Sigmoid colon (tissue), 7 donors: ENCODE data around the gene PRUNE1. TPM values are rescaled to one million over a fixed set of nuclear protein-coding genes. Genes with fewer than 3 reads are reported as not detected.

Experiments
- DNase-seq: peaks from one replicate; pipeline ENCODE4 v3.0.0-alpha.2; 2019
- H3K27ac ChIP-seq, 4 donors: fragments of 200-600 bp; sonication (generic); one replicate each; pipeline ENCODE4 v1.5.1; 2016 to 2019; ENCODE audit warnings: mild to moderate bottlenecking in 1 of 4
- H3K27me3 ChIP-seq, 3 donors: fragments of 200-600 bp; sonication (generic); one replicate each; pipeline ENCODE4 v1.5.1; 2019; ENCODE audit warnings: mild to moderate bottlenecking in 1 of 3
- H3K36me3 ChIP-seq, 4 donors: fragments of 200-600 bp; sonication (generic); one replicate each; pipeline ENCODE4 v1.5.1; 2016 to 2019
- H3K4me1 ChIP-seq, 4 donors: fragments of 200-600 bp; sonication (generic); one replicate each; pipeline ENCODE4 v1.5.1; 2017 to 2019
- H3K4me3 ChIP-seq, 4 donors: fragments of 200-600 bp; sonication (generic); one replicate each; pipeline ENCODE4 v1.5.1; 2017 to 2019; ENCODE audit warnings: mild to moderate bottlenecking in 2 of 4, moderate library complexity in 1 of 4
- H3K9me3 ChIP-seq, 4 donors: fragments of 200-600 bp in 3 of 4; sonication (generic) in 3 of 4; one replicate each; pipeline versions ENCODE4 v1.5.1 to v1.6.1; 2013 to 2019
- EP300 ChIP-seq, 4 donors: sonication (generic); formaldehyde crosslinking; IDR thresholded peaks; one replicate each; pipeline ENCODE4 v1.6.1; 2017; ENCODE audit warnings: antibody characterized with exemption in 4 of 4
- POLR2A ChIP-seq, 2 donors: fragments of 450-650 bp; IDR thresholded peaks; one replicate each; pipeline ENCODE4 v1.6.1; 2016; ENCODE audit warnings: antibody characterized with exemption in 2 of 2, mild to moderate bottlenecking in 2 of 2, moderate library complexity in 2 of 2
- POLR2AphosphoS5 ChIP-seq, 4 donors: sonication (generic); formaldehyde crosslinking; IDR thresholded peaks; one replicate each; pipeline ENCODE4 v1.6.1; 2017; ENCODE audit warnings: antibody characterized with exemption in 4 of 4
- WGBS, 2 donors: extraction: QIAGEN DNeasy Blood & Tissue Kit; methylation state at CpG; one replicate each; pipeline ENCODE4 v1.1.7; 2013; 5-methylcytosine and 5-hydroxymethylcytosine counted together
- intact Hi-C: fragments of 100-400 bp; cut with DNase I; formaldehyde crosslinking; loops from one replicate; pipeline ENCODE4 v1.15.1; 2023
- polyA plus RNA-seq, 3 donors: library from polyadenylated mRNA; stranded (reverse); fragments of 200-250 nt; gene quantifications; one replicate each; pipeline ENCODE4 v1.2.3, GENCODE V29; 2013
- total RNA-seq, 4 donors: library from RNA; depleted of rRNA; stranded (reverse); fragments of >200 nt; gene quantifications; one replicate each; pipeline ENCODE4 v1.1.0, GENCODE V29; 2016
- TF ChIP-seq, protein P1 (sequence below), 4 experiments: fragments of 450-650 bp in 3 of 4; fragments of 200-600 bp in 1 of 4; IDR thresholded peaks; one replicate each; pipeline ENCODE4 v1.5.1; 2016 to 2019; ENCODE audit warnings: antibody characterized with exemption in 4 of 4, mild to moderate bottlenecking in 3 of 4, moderate library complexity in 2 of 4
- donor health status: healthy with polysubstance abuse.
- donor health status: Bipolar disorder and iron deficiency.
- donor health status: healthy.

Gene PRUNE1
- total and polyA plus RNA-seq, 7 donors, result 15.5 to 33.9 (median 18.7) TPM

GRCh38 chr1:150969626-150970025, 38.6 kb upstream of the PRUNE1 start:
- 81 to 90% methylated on average over 3 of the region's 3 CpGs for WGBS, 2 donors
- Histone ChIP-seq H3K4me3 (no peak overlapping the region), H3K9me3 (no peaks in the 10 kb centered on the region), H3K36me3 (peaks cover 33 to 45% (median 42%) of the 10 kb centered on the region in 4 donors), H3K4me1 (peaks cover 0 to 47% (median 42%) of the 10 kb centered on the region in 4 donors), H3K27ac (peak overlapping the region in 1 of 4 donors; percentile 8), H3K27me3 (no peaks in the 10 kb centered on the region)
- intact Hi-C loops, result loop anchor here (5.0 kb wide), 1 partner anchor 42 kb away; the partner anchor contains the start of gene SETDB1
- DNase-seq, result no peak
- TF ChIP-seq, protein P1, sequence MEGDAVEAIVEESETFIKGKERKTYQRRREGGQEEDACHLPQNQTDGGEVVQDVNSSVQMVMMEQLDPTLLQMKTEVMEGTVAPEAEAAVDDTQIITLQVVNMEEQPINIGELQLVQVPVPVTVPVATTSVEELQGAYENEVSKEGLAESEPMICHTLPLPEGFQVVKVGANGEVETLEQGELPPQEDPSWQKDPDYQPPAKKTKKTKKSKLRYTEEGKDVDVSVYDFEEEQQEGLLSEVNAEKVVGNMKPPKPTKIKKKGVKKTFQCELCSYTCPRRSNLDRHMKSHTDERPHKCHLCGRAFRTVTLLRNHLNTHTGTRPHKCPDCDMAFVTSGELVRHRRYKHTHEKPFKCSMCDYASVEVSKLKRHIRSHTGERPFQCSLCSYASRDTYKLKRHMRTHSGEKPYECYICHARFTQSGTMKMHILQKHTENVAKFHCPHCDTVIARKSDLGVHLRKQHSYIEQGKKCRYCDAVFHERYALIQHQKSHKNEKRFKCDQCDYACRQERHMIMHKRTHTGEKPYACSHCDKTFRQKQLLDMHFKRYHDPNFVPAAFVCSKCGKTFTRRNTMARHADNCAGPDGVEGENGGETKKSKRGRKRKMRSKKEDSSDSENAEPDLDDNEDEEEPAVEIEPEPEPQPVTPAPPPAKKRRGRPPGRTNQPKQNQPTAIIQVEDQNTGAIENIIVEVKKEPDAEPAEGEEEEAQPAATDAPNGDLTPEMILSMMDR (IDR thresholded peaks at IDR 0.05), result no peak
- no peak for TF ChIP-seq EP300 (IDR thresholded peaks at IDR 0.05)

DNA sequence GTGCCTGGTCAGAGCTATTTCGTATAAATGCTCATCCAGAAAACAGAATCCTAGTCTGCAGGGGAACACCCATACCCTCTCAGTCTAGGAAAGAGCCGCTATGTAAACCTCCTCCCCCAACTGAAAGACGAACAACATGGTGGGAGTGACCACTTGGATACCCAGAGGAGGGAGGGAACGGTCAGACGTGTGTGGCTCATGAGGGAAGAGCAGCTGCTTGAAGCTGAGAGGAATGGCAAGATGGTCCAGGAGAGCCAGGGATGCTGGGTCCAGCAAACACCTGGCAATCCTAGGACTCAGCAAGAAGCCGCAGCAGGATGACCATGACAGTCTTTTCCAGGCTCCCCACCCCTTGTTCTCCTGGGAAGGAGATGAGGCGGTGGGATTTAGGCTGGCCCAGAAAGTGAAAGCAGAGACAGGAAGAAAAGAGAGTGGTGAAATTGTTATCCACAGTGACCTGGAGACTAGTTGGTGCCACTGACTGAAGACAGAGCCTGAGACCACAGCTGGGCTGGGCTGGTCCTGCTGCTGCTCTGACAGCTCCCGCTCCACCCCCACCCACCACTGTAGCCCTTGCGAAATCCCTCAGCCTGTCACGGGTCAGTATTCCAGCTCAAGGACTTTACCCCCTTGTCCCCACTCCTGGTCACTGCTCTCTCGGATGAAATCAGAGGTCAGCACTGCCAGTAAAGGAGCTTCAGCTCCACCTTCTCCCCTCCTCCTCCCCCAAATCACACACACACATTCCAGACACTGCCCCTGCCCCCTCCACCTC, 37.3 kb upstream of the PRUNE1 start:
- DNase-seq, result peak; percentile 93
- peak overlapping the region in 2 of 4 donors; percentile 10 to 13 for H3K4me3 ChIP-seq
- H3K27ac ChIP-seq, result peak overlapping the region; percentile 93 to 99 (median 96)
- TF ChIP-seq, protein P1 (IDR thresholded peaks at IDR 0.05), result no peak
- TF ChIP-seq EP300 (IDR thresholded peaks at IDR 0.05) (no peak), POLR2A (IDR thresholded peaks at IDR 0.05) (no peak), POLR2AphosphoS5 (IDR thresholded peaks at IDR 0.05) (peak in 3 of 4 donors; percentile 11 to 48 (median 26))
- intact Hi-C loops, result loop anchor here (5.0 kb wide), 1 partner anchor 44 kb away; the partner anchor contains the start of gene SETDB1
- H3K9me3 ChIP-seq, result no peaks in the 10 kb centered on the region
- 58 to 69% methylated on average over 11 of the region's 11 CpGs for WGBS, 2 donors
- peaks cover 0 to 54% (median 49%) of the 10 kb centered on the region in 4 donors for H3K4me1 ChIP-seq
- no peaks in the 10 kb centered on the region for H3K27me3 ChIP-seq
- H3K36me3 ChIP-seq, result peaks cover 28 to 31% (median 29%) of the 10 kb centered on the region in 4 donors

DNA sequence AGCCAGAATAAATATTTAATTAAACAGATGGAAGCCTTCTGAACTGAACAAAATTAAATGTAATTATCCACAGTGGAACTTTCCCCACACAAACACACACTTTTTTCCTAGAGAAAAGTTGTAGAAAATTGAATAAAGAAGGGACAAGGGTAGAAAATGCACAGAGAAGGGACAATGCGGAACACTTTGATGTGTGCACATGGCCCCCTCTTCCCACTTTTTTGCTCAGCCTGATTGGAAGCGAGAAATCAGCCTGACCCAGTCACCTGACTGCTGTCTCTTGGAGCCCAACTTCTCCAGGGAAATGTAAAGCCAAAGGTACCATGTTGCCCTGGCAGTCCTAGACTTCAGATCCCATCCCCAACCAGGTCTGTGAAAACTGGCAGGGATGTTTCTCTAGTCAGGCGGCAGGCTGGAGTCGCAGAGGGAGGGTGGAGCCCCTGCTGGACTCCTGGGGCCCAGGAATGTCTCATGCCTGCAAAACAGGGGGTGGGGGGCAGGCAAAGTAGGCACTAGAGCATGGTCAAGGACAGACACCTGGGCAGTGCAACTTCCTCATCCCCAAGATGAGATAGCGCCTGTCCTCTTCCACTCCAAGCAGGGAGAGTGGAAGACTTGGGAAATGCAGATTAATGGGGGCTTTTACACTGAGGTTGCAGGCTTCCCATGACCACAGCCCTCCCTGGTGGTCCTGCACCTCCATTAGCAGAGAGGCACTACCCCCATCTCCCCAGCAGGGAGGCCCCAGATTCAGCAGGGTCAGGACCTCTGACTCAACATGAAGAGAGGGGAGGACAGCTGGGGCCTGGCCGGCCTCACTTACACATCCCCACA, 36.4 kb upstream of the PRUNE1 start:
- no peaks in the 10 kb centered on the region for H3K9me3 ChIP-seq
- H3K4me1 ChIP-seq, result peaks cover 0 to 54% (median 49%) of the 10 kb centered on the region in 4 donors
- 79 to 84% methylated on average over 6 of the region's 6 CpGs for WGBS, 2 donors
- TF ChIP-seq POLR2AphosphoS5 (IDR thresholded peaks at IDR 0.05) (no peak), POLR2A (IDR thresholded peaks at IDR 0.05) (no peak), EP300 (IDR thresholded peaks at IDR 0.05) (no peak)
- TF ChIP-seq, protein P1 (IDR thresholded peaks at IDR 0.05), result no peak
- peak overlapping the region in 3 of 4 donors; percentile 8 to 78 (median 11) for H3K4me3 ChIP-seq
- intact Hi-C loops, result loop anchor here (5.0 kb wide), 1 partner anchor 44 kb away; the partner anchor contains the start of gene SETDB1
- H3K36me3 ChIP-seq, result peaks cover 20 to 23% (median 21%) of the 10 kb centered on the region in 4 donors
- no peaks in the 10 kb centered on the region for H3K27me3 ChIP-seq
- peak overlapping the region; percentile 93 to 99 (median 96) for H3K27ac ChIP-seq
- DNase-seq, result no peak

GRCh38 chr1:150972417-150972940, 35.8 kb upstream of the PRUNE1 start:
- peak overlapping the region; percentile 93 to 99 (median 96) for H3K27ac ChIP-seq
- no peaks in the 10 kb centered on the region for H3K9me3 ChIP-seq
- intact Hi-C loops, result loop anchor here (5.0 kb wide), 1 partner anchor 45 kb away; the partner anchor contains the start of gene SETDB1
- peaks cover 13 to 16% (median 14%) of the 10 kb centered on the region in 4 donors for H3K36me3 ChIP-seq
- peaks cover 0 to 55% (median 55%) of the 10 kb centered on the region in 4 donors for H3K4me1 ChIP-seq
- no peaks in the 10 kb centered on the region for H3K27me3 ChIP-seq
- peak overlapping the region in 2 of 4 donors; percentile 76 to 78 for H3K4me3 ChIP-seq
- DNase-seq, result no peak
- WGBS, 2 donors, result 73 to 78% methylated on average over 4 of the region's 4 CpGs
- TF ChIP-seq, protein P1 (IDR thresholded peaks at IDR 0.05), result no peak
- TF ChIP-seq POLR2A (IDR thresholded peaks at IDR 0.05) (no peak), POLR2AphosphoS5 (IDR thresholded peaks at IDR 0.05) (no peak), EP300 (IDR thresholded peaks at IDR 0.05) (no peak)
